ENCODE results near the gene PCSK7. TPM values are rescaled to one million over a fixed set of nuclear protein-coding genes. Genes with fewer than 3 reads are reported as not detected.

PCSK7 gene
- total RNA-seq, 1 donor from 2014 or later: 20.0 TPM

DNA sequence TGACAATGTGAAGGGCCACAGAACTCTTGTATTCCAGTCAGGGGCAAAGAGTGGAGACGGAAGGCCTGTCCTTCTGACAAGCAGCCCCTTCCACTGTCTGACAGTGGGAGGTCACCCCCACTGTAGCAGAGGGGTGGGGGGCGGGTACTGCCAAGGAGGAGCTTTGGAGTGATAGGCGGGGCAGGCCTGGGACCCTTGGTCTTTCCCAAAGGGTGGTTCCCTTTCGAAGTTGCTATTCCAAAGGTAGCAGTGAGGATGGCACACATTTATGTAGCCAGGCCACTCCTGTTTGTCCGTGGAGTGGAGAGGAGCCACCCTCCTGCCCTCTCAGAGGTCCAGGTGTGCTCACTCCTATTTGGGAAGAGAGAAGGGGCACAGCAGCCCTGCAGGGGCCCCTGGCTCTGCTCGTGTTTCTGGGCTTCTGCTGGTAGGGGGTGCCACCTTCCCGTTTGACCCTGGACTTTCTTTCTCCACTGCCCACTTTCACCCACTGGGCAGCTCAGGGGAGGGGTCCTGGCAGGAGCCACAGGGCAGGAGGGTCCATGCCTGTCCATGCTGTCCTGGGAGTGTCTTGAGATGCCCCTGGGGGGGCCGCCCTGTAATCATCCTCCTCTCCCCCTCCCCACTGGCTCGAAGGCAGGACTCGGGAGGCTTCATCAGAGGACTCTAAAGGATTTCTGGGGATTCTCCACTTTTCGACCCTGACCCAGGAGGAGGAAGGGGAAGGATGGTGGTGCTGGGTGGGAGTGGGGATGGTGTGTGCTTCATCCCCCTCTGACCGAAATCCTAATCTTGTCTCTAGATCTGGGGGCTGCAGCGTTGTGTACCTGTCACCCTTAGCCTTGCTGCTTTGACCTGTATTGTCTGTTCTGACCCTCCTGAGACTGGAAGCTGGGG is 31.7 kb downstream of the PCSK7 start:
- no peak for DNase-seq (ENCODE audit: low spot score in 2 of 2)
- FAIRE-seq: no peak

DNA sequence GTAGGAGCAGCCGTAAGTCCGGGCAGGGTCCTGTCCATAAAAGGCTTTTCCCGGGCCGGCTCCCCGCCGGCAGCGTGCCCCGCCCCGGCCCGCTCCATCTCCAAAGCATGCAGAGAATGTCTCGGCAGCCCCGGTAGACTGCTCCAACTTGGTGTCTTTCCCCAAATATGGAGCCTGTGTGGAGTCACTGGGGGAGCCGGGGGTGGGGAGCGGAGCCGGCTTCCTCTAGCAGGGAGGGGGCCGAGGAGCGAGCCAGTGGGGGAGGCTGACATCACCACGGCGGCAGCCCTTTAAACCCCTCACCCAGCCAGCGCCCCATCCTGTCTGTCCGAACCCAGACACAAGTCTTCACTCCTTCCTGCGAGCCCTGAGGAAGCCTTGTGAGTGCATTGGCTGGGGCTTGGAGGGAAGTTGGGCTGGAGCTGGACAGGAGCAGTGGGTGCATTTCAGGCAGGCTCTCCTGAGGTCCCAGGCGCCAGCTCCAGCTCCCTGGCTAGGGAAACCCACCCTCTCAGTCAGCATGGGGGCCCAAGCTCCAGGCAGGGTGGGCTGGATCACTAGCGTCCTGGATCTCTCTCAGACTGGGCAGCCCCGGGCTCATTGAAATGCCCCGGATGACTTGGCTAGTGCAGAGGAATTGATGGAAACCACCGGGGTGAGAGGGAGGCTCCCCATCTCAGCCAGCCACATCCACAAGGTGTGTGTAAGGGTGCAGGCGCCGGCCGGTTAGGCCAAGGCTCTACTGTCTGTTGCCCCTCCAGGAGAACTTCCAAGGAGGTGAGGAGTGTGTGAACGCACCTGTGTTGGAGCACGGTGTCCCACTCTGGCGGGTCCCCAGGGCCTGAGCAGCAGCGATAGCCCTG is 32.6 kb downstream of the PCSK7 start, which contains the start of gene TAGLN:
TAGLN (plus strand) TSS at position 318 of the 863 bp plus-strand sequence. CDS start 3,644 bp downstream, outside the sequence.
- no peak for FAIRE-seq
- peak in 1 of 2 donors; percentile 65 for DNase-seq (ENCODE audit: low spot score in 2 of 2)

DNA sequence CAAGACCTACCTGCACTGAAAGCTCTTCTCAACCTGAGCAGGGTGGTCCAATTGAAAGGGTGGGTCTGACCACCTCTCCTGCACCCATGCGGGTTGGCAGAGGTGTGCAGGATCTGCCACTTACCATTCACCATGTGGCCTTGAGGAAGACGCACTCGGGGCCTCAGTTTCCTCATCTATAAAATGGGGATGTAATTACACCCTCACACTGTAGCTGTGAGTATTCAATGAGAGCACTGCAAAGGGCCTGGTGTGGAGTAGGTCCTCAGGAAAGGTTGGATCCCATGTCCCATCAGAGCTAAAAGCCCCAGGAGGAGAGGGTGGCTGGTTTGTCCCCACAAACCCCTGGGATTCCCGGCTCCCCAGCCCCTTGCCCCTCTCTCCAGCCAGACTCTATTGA is 33.3 kb downstream of the PCSK7 start:
- DNase-seq (ENCODE audit: low spot score in 2 of 2) (no peak), FAIRE-seq (no peak)

DNA sequence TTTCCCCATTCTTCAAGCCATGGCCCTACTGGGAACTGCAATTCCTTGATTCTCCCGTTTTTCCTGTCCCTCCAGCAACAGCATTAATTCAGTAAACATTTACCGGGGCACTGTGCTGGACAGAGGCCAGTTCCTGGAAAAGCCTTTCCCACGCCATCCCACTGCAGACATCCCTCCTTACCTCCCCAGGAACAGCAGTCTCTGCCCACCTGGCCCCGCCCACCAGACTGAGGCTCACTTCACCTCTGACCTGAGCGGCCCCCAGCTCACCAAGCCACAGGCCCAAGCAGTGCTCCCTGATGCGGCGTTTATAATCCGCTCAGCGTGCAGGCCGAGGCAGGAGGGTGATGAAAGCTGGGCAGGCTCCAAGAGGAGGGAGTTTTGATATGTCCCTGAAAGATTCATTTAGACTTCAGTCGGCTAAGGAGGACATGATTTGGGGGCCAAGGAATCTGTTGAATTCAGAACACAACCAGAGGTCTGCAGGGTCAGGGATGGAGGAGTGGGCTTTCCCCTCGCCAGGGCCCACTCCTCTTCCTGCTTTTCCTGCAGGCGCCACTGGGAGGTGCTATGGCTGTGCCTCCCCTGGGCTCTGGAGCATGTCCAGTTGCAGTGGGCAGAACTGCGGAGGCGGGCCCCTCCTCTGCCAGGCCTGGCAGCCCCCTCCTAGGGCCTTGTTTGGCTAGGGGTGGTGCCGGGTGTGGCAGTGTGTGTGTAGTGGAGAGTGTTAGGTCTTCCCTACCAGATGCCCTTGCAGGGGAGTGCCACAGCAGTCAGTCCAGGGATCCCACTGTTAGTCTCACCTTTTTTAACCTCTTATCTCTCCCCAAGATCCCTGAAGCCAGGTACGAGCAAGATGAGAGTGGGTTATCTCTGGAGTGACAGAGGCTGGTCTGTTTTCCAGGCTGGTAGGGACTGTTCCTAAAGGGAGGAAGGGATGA is 34.1 kb downstream of the PCSK7 start:
- FAIRE-seq: no peak
- no peak for DNase-seq (ENCODE audit: low spot score in 2 of 2)

DNA sequence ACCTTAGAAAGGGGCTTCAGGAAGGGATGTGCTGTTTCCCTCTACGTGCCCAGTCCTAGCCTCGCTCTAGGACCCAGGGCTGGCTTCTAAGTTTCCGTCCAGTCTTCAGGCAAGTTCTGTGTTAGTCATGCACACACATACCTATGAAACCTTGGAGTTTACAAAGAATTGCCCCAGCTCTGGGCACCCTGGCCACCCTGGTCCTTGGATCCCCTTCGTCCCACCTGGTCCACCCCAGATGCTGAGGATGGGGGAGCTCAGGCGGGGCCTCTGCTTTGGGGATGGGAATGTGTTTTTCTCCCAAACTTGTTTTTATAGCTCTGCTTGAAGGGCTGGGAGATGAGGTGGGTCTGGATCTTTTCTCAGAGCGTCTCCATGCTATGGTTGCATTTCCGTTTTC is 34.9 kb downstream of the PCSK7 start:
- DNase-seq (ENCODE audit: low spot score in 2 of 2): no peak
- no peak for FAIRE-seq

DNA sequence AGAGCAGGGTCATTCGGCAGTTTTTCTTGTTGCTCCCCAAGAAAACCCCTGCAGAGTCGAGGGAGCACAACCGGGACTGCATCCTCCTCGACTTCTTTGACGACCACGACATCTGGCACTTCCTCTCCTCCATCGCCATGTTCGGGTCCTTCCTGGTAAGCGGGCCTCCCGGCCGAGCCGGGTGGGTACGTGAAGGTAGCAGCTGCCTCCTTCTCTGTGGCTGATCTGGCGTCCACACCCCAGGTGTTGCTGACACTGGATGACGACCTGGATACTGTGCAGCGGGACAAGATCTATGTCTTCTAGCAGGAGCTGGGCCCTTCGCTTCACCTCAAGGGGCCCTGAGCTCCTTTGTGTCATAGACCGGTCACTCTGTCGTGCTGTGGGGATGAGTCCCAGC is 36.1 kb downstream of the PCSK7 start:
- no peak for FAIRE-seq
- DNase-seq (ENCODE audit: low spot score in 2 of 2): no peak

DNA sequence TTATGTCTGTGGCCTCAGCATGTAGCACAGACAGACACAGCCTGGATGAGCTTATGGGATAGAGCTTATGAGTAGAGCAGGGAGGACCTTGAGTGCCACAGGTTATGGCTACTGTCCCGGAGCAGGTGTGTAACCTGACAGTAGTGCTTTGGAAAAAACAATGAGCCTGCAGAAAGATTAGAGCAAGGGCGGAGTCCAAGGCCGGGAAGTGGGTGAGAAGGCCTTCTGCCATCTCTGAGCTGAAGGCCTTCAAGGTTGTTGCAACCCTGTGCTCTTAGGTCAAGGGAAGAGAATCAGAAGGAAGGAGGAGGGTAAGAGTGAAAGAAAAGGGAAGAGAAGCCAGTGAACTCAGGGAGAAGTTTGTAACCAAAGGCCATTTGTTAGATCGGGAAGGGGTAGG is 36.6 kb downstream of the PCSK7 start:
- DNase-seq (ENCODE audit: low spot score in 2 of 2): no peak
- FAIRE-seq: no peak

DNA sequence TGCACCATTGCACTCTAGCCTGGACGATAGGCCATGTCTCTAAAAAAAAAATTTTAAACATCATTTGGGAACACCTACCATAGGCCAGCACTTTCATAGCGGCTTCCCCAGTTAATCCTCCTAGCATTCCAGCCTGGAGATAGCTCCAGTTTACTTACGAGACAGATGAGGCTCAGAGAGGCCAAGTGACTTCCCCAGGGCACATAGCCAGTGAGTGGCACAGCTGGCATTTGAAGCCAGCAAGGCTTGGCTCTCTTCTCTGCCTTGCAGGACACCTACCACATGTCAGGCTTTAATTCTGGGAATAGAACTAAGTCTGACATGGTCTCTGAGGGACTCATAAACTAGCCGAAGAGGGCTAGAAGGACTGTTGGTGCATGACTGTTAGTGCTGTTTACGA is 37.6 kb downstream of the PCSK7 start:
- no peak for FAIRE-seq
- DNase-seq (ENCODE audit: low spot score in 2 of 2): no peak

DNA sequence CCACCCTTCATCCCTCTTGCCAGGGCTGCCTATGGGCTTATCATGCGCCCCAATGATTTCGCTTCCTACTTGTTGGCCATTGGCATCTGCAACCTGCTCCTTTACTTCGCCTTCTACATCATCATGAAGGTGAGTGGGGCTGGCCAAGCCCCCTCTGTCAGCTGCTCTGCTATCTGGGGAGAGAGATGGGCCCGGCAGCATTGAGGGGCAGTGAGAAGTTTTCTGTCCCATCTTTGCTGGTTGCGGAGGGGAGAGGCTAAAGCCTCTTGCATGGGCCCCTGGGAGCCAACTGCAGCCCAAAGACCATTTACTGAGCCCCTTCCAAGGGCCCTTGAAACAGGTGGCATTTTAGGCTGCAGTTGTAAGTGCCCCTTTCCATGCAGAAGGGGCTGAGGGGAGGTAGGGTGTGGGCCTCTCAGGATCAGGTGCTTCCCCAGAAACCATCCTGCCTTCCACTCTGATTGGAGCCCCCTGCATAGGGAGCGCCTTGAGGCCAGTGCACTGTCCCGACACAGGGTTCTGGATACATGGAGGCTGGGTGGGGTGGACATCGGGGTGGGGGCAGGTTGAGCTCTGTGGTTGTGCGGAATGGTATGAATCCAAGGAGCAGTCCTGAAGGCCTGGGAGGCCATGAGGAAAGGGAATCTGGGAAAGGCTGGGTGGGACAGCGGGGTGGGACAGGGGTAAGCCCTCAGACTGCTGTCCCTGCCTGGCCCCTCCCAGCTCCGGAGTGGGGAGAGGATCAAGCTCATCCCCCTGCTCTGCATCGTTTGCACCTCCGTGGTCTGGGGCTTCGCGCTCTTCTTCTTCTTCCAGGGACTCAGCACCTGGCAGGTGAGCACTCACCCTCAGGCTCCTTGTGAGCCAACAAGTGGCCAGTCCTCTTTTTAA is 38.5 kb downstream of the PCSK7 start:
- FAIRE-seq: no peak
- no peak for DNase-seq (ENCODE audit: low spot score in 2 of 2)

DNA sequence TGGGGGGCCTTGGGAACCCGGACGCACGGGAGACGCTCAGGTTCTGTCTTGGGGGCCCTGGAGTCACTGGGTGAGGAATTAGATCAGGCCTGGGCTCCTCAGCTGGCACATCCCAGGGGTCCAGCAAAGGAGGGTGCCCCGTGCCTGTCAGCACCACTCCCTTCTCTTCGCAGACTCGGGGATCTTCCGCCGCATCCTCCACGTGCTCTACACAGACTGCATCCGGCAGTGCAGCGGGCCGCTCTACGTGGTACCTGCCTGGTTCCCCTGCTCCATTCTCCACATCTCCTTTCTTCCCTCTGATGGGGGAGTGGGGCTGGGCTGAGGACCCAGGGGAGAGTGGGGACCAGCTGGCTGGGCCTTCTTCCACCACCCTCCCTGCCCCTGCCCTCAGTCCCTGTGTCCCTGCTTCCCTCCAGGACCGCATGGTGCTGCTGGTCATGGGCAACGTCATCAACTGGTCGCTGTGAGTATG is 39.4 kb downstream of the PCSK7 start:
- DNase-seq (ENCODE audit: low spot score in 2 of 2) (no peak), FAIRE-seq (no peak)

DNA sequence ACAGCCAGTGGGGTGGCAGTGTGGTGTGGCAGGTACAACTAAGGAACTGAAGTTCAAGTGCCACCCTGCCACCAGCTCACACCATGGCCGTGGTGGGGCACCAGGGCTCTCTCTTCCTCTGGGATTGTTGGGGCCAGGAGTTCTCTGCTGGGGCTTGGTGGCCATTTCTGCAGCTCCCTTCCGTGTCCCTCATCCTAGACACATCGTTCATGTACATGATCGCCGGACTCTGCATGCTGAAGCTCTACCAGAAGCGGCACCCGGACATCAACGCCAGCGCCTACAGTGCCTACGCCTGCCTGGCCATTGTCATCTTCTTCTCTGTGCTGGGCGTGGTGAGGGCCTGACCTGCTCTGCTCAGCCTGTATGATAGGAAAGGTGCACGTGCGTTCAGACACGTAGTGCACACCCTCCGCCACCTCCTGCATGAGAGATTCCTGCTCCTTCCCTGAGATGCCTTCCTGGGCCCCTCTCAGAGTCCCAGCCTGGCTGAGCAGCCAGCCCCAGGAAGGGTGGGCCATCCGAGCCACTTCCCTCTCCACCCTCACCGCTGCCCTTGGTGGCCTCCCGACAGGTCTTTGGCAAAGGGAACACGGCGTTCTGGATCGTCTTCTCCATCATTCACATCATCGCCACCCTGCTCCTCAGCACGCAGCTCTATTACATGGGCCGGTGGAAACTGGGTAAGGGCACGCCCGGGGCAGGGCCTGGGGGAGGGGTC is 40.0 kb downstream of the PCSK7 start:
- FAIRE-seq (no peak), DNase-seq (ENCODE audit: low spot score in 2 of 2) (no peak)

DNA sequence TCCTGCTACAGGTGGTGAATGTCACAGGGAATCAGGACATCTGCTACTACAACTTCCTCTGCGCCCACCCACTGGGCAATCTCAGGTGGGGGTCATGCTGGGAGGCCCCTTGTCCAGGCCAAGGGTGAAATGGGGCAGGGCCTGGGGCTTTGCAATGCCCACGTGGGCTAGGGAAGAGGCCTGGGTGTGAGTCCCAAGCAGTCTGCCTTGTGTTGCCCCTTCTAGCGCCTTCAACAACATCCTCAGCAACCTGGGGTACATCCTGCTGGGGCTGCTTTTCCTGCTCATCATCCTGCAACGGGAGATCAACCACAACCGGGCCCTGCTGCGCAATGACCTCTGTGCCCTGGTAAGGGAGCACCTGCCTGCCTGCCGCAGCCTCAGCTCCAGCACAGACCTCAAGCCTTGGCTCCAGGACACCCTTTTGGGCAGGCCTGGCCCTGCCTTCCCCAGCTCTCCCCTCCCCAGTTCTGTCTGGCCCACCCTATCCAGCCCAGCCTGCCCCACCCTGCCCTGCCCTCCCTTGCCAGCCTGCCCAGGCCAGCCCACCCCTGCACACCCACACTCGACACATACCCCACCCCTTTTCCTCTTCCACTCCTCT is 41.8 kb downstream of the PCSK7 start:
- DNase-seq (ENCODE audit: low spot score in 2 of 2): no peak
- FAIRE-seq: no peak

DNA sequence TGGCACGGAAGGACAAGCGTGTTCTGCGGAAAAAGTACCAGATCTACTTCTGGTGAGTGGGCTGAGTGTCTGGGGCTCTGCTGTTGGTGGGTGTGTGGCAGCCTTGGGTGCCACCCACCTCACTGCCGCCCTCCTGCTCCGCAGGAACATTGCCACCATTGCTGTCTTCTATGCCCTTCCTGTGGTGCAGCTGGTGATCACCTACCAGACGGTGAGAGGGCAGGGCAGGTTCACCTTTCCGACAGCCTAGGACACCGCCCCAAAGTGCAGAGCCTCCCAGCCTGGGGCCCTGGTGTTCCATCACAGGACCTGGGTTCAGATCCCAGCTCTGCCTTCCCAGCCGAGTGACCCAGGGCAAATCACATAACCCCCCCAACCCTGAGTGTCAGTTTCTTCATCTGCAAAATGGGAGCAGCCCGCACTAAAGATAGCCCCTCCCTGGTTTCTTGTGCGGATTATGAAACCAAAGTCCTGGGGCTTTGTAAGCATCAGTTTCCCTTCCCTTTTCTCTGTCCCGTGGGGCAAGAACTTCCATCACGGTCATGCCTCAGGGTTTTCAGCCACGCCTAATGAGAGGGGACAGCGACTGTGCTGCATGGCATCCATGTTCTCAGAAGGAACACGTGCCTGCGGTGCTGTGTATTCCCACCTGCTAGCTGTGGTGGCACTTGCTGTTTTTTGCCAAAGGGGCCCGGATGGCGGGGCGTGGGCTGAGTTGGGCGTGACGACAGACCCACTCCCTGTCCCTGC is 42.5 kb downstream of the PCSK7 start:
- DNase-seq (ENCODE audit: low spot score in 2 of 2): no peak
- no peak for FAIRE-seq

DNA sequence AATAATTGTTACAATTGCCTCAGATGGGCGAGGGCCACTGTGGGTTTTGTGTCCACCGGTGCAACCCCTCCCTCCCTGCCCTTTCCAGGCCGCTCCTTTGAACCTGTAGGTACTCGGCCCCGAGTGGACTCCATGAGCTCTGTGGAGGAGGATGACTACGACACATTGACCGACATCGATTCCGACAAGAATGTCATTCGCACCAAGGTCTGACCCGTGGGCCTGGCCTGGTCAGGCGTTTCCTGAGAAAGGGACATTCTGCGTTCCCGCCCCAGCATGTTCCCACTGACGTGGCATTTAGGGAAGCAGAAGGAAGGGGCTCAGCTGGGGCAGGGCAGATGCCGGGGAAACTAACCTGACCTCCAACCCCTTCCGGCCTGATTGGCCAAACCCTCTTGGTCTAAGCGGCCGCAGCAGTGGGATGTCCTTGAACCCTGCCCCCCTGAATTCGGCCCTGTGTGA is 43.2 kb downstream of the PCSK7 start:
- FAIRE-seq (no peak), DNase-seq (ENCODE audit: low spot score in 2 of 2) (no peak)

DNA sequence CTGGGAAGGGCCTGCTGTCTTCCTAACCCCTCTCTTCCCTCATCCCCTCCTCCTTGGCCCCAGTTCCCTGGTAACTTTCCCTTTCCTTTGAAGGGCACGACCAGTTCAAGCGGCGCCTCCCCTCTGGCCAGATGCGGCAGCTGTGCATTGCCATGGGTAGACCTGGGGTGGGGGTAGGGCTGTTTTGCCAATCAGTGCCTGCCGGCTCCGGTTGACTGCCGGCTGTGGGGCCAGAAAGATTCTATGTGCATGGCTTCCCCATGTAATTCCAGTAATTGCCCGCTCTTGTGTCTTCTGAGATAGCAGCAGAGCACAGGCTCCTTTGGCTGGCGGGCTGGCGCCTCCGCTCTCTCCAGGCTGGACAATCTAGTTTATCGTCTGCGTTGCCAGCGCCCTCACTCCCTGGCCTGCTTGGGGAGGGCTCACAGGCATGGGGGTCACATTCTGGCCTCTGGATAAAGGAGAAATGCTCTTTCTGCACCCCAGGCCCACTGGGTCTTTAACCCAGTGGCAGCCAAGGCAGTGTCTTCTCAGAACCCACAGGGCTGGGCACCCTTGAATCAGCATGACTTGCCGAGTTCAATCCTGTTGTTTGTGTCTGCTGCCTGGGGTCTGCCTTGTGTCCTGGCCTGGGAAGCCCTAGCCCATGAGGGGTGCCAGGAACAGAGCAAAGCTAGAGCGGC is 43.9 kb downstream of the PCSK7 start:
- no peak for FAIRE-seq
- DNase-seq (ENCODE audit: low spot score in 2 of 2): peak in 1 of 2 donors; percentile 5

DNA sequence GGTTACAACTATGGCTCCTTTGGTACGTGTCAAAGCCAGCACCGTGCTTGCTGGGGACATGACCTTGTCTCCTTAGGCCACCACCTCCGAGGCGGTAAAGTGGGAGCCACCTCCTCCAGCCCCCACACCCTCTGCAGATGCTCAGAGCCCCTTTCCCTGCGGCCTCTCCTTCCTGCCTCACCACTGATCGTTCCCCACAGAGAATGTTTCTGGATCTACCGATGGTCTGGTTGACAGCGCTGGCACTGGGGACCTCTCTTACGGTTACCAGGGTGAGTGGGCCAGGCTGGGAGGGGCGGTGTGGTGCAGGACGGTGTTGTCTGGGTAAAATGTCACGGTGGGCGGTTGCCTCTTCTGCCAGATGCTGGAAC is 44.5 kb downstream of the PCSK7 start:
- DNase-seq (ENCODE audit: low spot score in 2 of 2) (peak in 1 of 2 donors; percentile 2), FAIRE-seq (no peak)

DNA sequence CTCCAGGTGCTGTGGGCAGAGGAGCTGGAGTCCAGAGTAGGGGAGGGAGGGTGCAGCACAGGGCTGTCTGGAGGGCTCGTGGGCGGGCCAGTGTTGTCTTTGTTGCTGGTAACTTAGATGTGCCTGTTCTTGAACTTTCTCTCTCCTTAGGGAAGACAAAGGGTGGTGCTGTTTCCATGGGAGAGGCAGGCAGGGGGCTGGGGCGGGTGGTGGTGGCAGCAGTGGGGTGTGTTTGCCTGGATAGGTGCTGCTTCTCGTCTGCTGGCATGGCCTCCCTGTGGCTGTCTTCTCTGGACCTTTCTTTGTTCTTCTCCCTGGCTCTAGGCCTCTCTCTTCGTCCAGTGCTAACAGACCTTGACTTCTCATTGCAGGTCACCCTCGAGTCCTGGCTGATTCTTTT is 44.9 kb downstream of the PCSK7 start:
- DNase-seq (ENCODE audit: low spot score in 2 of 2) (peak in 1 of 2 donors; percentile 1), FAIRE-seq (no peak)
